ENCODE data around the gene TMEM222.

The TMEM222 gene

GRCh38 chr1:27342391-27342777 lies 20.4 kb downstream of the TMEM222 start:
- DNase-seq (ENCODE audit: low read depth in 2 of 2): no peak

- DNase-seq (ENCODE audit: low read depth in 2 of 2): peak in 1 of 2 donors; percentile 42
These were observed 21.0 kb downstream of the TMEM222 start for GRCh38 chr1:27342778-27343638.

DNA sequence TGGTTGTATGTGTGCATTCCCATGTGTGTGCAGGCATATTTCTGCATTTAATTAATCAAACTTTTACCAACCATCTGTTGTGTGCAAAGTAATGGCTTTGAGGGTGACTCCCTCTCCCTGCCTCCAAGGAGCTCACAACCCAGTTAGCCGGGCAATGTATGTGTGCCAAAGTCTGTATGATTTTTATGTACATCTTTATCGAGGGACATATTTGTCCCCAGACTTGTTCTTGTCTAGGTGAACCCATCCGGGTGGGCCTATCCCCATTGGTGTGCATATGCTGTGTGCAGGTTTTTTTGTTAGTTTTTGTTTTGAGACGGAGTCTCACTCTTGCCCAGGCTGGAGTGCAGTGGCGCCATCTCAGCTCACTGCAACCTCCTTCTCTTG lies 21.7 kb downstream of the TMEM222 start:
- no peak for DNase-seq (ENCODE audit: low read depth in 2 of 2)

GRCh38 chr1:27345272-27345671 lies 23.3 kb downstream of the TMEM222 start:
- no peak for DNase-seq (ENCODE audit: low read depth in 2 of 2)

DNA sequence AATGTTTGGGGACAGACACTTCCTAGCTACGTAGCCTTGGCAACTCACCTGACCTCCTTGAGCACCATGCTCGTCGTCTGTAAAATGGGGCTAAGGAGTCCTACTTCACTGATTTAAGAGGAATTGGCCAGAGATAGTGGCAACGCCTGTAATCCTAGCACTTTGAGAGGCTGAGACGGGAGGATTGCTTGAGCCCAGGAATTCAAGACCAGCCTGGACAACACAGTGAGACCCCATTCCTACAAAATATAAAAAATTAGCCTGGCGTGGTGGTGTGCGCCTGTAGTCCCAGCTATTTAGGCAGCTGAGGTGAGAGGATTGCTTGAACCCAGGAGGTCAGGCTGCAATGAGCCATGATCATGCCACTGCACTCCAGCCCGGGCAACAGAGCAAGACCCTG lies 24.4 kb downstream of the TMEM222 start:
- no peak for DNase-seq (ENCODE audit: low read depth in 2 of 2)

DNA sequence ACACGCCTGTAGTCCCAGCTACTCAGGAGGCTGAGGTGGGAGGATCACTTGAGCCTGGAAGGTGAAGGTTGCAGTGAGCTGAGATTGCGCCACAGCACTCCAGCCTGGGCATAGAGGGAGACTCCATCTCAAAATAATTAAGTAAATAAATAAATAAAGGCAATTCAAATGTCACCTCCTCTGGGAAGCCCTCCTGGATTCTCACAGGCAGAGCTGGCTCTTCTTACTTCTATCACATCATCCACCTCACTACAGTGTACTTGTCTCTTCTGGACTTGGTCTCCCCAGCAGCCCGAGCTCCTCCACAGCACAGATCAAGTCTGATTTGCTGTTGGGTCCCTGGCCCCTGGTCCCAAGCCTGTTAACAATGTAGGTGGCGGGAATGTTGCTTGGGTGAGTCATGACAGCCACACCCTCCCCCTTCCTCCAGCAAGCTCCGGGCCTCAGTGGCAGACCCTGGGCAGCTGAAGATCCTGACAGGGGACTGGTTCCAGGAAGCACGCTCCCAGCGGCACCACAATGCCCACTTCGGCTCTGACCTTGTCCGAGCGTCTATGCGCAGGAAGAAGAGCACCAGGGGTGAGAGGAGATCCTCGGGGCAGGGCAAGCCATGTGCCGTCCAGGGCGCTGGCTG lies 25.1 kb downstream of the TMEM222 start:
- no peak for DNase-seq (ENCODE audit: low read depth in 2 of 2)

GRCh38 chr1:27348861-27349783 lies 27.2 kb downstream of the TMEM222 start:
- DNase-seq (ENCODE audit: low read depth in 2 of 2): no peak

DNA sequence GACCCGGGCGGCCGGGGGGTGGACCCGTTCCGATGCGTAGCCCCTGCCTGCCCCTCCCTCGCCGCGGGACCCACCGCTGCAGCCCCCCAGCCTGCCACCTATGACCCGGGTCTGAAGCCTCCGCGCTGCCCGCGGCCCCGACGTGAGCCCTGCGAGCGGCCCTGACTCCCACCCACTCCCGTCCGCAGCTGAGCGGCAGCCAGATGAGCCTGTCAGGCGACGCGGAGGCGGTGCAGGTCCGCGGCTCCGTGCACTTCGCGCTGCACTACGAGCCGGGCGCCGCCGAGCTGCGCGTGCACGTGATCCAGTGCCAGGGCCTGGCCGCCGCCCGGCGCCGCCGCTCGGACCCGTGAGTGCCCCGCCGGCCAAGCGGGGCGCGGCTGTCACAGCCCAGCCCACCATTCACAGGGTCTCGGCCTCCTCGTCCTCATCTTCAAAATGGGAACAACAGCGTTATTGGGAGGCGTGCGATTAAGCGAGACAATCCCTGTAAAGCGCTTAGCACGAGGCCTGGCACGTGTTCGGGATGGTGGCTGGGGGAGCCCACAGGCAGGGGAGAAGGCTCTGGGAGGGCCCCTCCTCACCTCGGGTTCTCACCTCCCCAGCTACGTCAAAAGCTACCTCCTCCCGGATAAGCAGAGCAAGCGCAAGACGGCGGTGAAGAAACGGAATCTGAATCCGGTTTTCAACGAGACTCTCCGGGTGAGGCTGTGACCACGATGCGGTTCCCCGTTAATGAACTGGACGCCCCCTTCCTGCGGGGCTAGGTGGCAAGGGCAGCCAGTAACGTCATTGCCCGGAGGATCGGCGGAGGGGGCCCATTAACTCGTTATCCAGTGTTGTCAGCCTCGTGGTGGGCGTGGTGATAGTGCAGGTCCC lies 28.1 kb downstream of the TMEM222 start:
- DNase-seq (ENCODE audit: low read depth in 2 of 2): no peak

DNA sequence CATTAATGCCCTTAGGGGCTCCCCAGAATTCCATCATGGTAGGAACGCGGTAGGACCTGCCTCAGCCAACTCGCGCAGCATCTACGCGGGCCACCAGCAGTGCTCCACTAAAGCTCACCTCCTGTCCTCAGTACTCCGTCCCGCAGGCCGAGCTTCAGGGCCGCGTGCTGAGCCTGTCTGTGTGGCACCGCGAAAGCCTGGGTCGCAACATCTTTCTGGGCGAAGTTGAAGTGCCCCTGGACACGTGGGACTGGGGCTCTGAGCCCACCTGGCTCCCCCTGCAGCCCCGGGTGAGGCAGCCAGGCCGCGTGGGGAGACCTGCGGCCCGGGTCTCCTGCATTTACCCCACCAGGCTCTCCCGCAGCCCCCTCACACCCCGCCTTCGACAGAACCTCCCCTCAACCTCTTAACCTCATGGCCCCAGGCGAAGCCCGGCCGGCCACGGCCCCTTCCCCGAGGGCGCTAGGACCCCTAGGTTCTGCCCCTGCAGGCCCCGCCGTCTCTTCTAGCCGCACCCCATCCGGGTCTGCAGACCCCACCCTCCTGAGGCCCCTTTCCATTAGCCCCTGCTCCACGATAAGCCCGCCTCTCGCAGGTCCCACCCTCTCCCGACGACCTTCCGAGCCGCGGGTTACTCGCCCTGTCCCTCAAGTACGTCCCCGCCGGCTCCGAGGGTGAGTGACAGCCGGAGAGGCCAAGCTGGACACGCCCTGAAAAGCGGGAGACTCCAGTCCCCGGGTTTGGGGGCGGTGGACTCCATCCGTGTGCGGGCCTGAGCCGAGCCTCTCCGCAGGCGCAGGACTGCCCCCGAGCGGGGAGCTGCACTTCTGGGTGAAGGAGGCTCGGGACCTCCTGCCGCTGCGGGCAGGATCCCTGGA lies 28.9 kb downstream of the TMEM222 start:
- DNase-seq (ENCODE audit: low read depth in 2 of 2): no peak

- DNase-seq (ENCODE audit: low read depth in 2 of 2): no peak
These were observed 29.7 kb downstream of the TMEM222 start for GRCh38 chr1:27351541-27352107.

GRCh38 chr1:27353166-27353565 lies 31.2 kb downstream of the TMEM222 start:
- DNase-seq (ENCODE audit: low read depth in 2 of 2): no peak

DNA sequence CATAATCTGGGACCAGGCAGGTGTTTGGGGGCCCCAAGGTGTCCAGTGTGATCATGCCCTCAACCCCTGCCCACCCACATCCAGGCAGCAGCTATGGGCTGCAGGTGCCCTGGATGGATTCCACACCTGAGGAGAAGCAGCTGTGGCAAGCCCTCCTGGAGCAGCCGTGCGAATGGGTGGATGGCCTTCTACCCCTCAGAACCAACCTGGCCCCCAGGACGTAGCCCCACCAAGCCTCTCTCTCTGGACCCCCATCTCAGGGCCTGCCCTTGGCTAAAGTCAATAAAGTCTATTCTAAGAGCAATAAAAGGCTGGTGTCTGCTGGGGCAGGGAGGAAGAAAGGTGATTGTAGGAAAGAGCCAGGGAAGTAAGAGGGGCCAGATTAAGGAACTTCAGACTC lies 31.7 kb downstream of the TMEM222 start:
- no peak for DNase-seq (ENCODE audit: low read depth in 2 of 2)

DNA sequence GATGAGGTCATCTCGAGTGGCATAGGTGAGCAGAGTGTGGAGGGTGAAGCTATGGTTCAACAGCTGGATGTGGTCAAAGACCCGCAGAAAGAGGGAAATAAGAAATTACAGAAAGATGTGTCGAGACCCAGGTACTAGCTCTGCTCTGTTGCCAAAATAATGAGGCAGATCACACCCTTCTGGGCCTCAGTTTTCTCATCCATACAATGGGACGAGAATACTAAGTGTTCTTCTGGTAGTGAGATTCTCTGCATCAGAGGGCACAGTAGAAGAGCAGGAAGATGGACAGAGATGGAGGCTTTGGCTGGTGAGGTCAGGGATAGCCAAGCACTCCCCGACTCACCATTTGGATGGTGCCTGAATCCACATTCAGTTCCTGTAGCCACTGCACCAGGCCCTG lies 33.7 kb downstream of the TMEM222 start:
- no peak for DNase-seq (ENCODE audit: low read depth in 2 of 2)

- no peak for DNase-seq (ENCODE audit: low read depth in 2 of 2)
These were observed 34.3 kb downstream of the TMEM222 start for GRCh38 chr1:27356277-27356618.

DNA sequence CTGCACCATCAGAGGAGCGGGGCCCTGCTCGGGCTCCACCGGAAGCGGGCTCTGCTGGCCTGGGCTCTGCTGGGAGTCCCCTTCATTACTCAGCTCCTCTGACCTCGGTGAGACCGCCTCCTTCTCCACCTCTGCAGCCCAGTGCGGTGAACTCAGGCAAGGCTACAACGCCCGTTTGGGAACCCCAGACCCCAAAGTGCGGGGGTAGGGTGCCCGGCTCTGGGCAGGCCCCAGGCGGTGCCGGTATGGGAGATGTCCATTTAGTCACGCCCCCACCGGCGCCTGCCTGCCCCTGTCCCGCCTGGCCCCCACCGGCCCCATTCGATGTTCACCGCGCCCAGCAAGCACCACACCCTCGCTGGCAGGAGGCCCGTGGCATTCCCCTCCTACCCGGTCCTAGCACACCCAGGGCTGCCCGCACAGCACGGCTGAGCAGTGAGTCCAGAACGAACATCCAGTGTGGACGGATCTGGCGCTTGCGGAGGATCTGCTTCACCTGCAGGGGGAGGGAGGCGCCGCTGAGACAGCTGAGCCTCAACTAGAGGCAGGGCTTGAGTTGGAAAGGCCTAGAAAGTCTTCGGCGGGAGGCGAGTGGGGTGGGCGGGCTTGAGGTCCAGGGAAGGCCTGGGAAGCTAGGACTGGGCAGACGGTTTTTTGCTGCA lies 34.8 kb downstream of the TMEM222 start:
- DNase-seq (ENCODE audit: low read depth in 2 of 2): no peak

DNA sequence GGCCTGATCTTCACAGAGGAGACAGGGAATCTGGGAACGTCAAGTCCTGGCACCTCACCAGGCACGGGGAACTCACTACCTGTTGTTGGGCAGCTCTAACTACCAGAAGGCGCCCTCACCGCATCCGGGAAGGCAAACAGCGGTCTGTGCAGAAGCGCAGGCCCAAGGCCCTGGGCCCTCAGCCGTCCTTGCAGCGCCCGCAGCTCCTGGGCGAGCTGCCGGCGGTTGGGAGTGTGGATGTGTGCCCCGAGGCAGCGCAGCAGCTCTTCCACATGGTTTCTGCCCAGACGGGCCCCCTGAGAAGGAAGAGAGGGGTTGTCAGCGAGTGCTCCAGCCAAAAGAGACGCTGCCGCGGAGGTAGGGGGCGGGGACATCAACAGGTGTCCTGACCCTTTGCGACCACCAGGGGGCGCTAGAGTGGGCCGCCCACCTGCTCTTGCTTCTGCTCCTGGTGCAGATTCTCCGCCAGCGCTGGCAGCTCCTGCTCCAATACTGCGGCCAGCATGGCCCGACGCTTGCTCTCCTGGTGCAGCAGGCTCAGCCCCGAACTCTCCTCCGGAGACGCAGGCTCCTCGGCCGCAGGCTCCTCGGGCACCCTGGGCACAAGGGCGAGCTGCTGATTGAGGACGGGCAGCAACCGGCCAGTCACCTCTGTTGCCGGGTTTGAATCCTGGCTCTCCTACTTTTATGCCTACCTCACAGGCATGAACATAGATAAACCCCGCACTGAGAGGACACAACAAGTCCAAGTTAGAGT lies 35.5 kb downstream of the TMEM222 start:
- peak; percentile 59 to 74 for DNase-seq (ENCODE audit: low read depth in 2 of 2)

DNA sequence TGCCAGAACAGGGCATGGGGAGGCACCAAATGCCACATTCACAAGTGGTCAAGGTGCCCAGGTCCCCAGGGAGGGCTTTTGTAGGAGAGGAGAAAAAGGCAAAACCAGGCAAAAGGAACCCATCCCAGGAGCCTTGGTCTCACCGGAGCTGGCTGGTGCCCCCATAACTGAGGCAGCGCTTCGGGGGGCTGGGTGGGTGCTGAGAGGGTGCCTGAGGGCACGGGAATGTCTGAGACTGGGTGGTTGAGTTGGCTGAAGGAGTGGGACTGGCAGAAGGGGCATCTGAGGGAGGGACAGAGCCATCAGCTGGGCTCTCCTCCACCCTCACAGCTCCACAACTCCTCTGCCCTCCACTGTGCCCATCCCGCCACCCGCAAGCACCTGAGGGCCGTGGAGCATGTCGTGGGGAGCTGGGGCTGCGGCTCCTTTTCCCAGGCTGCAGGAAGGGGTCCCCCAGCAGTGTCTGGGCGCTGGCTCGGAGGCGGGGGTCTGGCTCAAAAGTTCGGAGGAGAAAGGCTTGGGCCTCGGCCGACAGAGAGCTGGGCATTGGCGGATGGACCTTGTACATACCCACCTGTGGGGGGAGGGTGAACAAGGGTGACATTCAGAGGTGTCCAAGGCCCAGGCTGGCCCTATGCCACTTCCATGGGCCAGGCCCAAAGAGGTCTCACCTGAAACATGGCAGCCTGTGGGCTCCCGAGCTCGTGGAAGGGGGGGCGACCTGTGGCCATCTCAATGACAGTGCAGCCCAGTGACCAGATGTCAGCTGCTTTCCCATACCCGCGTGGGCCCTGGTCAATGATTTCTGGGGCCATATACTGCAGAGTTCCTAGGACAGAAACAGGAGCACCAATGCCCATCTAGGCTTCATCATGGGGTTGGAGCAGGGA lies 36.3 kb downstream of the TMEM222 start:
- DNase-seq (ENCODE audit: low read depth in 2 of 2): no peak

- no peak for DNase-seq (ENCODE audit: low read depth in 2 of 2)
These were observed 37.0 kb downstream of the TMEM222 start for GRCh38 chr1:27358928-27359313.
